ENCODE results near the gene RTL5.

GRCh38 chrX:72114807-72115206, 16.9 kb downstream of the RTL5 start:
- TF ChIP-seq CTCF (conservative IDR thresholded peaks at IDR 0.05; ENCODE audit: low read depth, low read length) (no peak), EZH2 (IDR thresholded peaks at IDR 0.05; ENCODE audit: borderline replicate concordance, low read depth, low read length, poor library complexity, severe bottlenecking) (no peak)

Data from A673 (cell line).